OCI-M1 (cell line): ENCODE results near the gene NOLC1.
A peak's percentile ranks its signal among the peaks of the same experiment; 100 is the strongest.

Experiments used
- DNase-seq: peaks from one replicate; lab custom pipeline; 2025; lab: John Stamatoyannopoulos, UW

NOLC1 gene

DNA sequence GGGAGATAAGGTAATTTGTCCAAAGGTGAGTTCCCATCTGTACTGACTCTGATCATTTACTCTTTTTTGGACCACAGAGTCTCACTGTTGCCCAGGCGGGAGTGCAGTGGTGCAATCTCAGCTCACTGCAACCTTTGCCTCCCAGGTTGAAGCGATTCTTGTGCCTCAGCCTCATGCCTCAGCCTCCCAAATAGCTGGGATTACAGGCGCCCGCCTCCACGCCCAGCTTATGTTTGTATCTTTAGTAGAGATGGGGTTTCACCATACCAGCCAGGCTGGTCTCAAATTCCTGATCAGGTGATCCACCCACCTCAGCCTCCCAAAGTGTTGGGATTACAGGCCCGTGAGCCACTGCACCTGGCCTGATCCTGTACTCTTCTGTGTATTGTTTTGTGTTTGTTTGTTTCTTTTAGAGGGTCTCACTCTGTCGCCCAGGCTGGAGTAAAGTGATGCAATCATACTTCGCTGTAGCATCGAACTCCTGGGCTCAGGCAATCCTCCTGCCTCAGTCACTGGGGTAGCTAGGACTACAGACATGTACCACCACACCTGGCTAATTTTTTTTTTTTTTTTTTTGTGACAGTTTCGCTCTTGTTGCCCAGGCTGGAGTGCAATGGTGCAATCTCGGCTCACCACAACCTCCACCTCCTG is 2.4 kb downstream of the NOLC1 start:
- no peak for DNase-seq

GRCh38 chr10:102157224-102157623 is 5.0 kb downstream of the NOLC1 start:
- no peak for DNase-seq

GRCh38 chr10:102159051-102159597 is 6.9 kb downstream of the NOLC1 start:
- DNase-seq: no peak

- no peak for DNase-seq
These were observed 7.6 kb downstream of the NOLC1 start for GRCh38 chr10:102159831-102160230.

DNA sequence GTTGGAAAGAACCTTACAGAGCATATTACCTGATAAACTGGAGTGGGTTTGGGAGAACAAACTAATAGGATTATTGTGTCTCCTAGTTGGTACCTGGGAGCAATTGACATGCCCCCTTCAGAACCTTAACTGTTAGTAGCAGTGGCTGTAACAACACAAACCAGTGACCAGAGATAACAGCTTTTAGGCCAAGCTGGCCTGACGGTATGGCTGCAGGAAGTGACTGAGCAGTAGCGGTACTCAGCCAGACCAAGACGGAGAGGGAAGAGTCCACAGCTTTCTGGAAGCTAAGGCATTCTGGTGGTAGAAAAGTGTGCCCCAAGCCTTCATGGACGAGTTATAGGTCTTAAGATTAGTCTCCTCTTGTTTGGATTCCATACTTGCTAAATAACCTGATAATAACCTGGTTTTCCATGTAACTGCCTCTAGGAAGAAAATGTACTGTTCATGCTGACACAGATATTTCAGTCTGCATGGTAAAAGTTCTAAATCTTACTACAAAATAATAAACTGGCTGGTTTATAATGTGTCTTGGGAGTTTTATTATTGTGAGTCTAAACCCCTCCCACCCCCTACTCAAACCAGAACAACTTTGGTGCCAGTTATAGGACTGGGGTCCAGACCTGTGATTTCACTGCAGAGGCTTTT is 11.3 kb downstream of the NOLC1 start:
- DNase-seq: peak; percentile 21

- no peak for DNase-seq
These were observed 15.7 kb downstream of the NOLC1 start for GRCh38 chr10:102167861-102168260.

DNA sequence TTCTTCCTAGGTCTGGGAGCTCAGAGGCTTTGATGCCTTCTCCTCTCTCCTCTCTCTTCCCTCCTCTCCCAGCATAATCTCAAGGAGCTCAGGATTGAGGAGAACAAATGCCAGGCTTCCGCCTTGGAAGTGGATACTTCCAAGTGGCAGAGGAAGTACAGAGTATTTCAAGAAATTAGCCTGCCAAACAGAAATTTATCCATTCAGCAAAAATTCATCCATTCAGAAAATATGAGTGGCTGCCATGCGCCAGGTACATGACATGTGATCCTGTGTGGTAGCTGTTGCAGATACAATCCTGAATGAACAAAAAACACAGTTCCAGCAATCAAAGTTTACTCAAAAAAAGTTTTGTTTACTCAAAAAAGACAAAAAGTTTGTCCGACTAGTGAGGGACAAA is 18.4 kb downstream of the NOLC1 start:
- no peak for DNase-seq

GRCh38 chr10:102172288-102172687 is 20.1 kb downstream of the NOLC1 start:
- DNase-seq: no peak

GRCh38 chr10:102175415-102175814 is 23.2 kb downstream of the NOLC1 start:
- DNase-seq: no peak

DNA sequence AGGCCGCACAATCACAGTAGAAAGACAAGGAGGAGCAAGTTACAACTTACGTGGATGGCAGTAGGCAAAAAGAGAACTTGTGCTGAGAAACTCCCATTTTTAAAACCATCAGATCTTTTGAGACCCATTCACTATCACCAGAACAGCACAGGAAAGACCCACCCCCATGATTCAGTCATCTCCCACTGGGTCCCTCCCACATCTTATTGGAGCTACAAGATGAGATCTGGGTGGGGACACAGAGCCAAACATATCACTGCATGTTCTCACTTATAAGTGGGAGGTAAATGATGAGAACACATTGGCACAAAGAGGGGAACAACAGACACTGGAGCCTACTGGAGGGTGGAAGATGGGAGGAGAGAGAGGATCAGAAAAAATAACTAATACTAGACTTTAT is 32.4 kb downstream of the NOLC1 start:
- no peak for DNase-seq

DNA sequence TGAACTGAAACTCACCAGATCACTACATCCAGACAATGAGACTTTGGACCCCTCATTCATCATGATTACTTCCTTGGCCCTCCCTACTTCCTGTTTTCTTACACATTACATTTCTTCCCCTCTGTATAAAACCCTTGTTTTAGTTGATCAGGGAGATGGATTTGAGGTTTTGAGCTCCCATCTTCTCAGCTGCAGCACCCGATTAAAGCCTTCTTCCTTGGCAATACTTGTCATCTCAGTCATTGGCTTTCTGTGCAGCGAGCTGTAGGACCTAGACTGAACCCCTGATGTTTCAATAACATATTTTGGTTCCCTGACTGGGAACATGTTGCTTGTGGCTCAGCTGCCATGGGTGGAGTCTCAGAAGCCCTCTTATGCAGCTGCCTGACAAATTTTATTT is 33.1 kb downstream of the NOLC1 start:
- no peak for DNase-seq

- no peak for DNase-seq
These were observed 33.8 kb downstream of the NOLC1 start for GRCh38 chr10:102185811-102186527.

GRCh38 chr10:102188298-102188940 is 36.2 kb downstream of the NOLC1 start:
- no peak for DNase-seq

DNA sequence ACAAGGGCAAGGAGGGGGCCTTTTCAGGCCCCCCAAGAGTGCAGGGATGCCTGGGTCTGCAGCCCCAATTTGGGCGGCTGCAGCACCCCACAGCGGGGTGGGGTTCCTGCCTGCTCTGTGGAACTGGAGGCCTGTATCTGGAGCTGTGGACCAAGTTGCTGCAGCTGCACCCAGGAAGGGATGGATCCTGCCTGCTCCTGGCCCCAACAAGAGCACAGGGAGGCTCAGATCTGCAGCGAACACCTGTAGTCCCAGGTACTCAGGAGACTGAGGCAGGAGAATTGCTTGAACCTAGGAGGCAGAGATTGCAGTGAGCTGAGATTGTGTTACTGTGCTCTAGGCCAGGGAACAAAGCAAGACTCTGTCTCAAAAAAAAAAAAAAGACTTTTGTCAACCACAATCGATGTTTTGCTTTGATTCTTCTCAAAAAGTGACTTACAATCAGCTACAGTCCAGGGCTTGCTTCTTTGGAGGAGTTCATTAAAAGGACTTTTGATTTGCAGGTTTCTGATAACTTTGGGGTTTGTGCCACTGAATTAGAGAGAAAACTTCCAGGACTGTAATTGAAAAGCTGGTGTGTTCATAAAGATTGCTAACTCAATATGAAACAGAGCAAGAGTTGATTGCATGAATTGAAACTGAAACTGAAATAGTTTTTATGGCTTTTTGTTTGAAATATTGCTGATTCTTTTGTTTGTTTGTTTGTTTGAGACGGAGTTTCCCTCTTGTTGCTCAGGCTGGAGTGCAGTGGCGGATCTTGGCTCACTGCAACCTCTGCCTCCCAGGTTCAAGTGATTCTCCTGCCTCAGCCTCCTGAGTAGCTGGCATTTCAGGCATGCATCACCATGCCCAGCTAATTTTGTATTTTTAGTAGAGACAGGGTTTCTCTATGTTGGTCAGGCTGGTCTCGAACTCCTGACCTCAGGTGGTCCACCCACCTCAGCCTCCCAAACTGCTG is 37.0 kb downstream of the NOLC1 start:
- peak; percentile 56 for DNase-seq

DNA sequence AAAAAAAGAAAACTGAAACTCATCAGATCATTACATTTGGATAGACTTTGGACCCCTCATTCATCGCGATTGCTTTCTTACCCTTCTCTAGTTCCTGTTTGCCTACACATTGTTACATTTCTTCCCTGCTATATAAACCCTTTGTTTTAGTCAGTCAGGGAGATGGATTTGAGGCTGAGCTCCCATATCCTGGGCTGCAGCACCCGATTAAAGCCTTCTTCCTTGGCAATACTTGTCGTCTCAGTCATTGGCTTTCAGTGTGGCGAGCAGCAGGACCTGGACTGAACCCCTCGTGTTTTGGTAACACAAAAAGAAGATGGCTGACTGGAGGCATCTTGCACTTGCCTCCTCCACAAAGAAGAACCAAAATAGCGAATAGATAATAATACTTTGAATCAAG is 39.8 kb downstream of the NOLC1 start:
- no peak for DNase-seq

GRCh38 chr10:102195296-102195870 is 43.2 kb downstream of the NOLC1 start:
- DNase-seq: no peak

DNA sequence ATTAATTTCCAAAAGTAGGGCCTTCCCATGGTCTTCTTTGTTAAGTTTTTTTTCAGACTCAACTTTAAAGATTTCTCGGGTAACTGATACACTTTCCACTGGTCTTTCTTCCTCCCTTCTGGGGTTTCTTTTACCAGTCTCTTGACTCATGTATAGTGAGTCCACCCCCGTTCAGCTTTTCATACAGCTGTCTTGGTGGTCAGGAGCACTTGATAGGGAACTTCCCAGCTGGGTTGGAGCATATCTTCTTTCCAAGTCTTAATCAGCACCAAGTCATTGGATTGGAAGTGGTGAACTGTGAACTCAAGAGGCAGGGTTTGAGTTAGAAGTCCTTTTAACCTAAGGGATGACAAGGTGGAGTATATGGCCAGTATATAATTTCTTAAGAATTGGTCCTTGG is 44.7 kb downstream of the NOLC1 start:
- no peak for DNase-seq

DNA sequence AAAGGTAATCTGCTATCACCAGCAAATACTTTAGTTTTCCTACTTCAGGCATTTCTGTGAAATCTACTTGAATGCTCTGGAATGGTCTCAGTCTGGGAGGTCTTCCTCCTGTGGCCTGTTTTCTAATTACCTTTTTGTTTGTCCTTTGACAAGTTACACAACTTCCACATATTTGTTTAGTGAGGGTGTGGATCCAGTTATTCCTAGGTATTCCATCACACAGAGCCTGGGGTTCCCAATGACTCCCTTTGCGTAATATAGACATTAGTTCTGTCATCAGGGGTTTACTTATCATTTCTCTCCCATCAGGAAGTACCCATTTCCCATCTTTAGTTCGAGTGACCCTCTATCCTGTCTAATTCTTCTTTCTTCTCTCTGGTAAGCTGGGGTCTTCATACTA is 45.8 kb downstream of the NOLC1 start:
- DNase-seq: no peak

GRCh38 chr10:102200751-102201640 is 48.8 kb downstream of the NOLC1 start:
- no peak for DNase-seq

DNA sequence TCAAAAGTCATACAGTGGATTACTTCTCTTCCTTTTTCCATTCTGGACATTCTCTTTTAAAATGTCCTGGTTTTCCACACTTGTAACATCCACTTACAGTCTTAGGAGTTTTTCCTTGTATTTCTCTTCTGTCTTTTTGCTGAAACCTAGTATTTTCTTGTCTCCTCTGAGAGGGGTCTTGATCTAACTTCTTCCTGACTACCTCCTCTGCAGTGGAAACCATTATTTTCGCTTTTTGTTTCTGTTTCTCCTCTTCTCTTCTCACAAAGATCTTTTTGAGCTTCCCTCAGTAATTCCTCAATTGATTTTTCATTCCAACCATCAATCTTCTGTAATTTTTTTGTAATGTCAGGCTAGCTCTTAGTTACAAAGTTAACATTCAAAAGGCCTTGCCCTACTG is 50.2 kb downstream of the NOLC1 start:
- no peak for DNase-seq
